BLaER1 (cell line): ENCODE results near the gene TBC1D22B.
"Not testable (repeated sequence)": the region's sequence is repeated elsewhere in the genome, so short reads cannot be mapped to it uniquely, and the experiment has no call there.

Experiments
- H3K27ac ChIP-seq: shearing (Covaris generic); formaldehyde crosslinking; 2 replicates; pipeline ENCODE4 v1.8.1; 2022
- H3K27me3 ChIP-seq: shearing (Covaris generic); formaldehyde crosslinking; 2 replicates; pipeline ENCODE4 v1.8.1; 2022
- H3K36me3 ChIP-seq: shearing (Covaris generic); formaldehyde crosslinking; 2 replicates; pipeline ENCODE4 v1.8.1; 2022
- H3K4me1 ChIP-seq: shearing (Covaris generic); formaldehyde crosslinking; 2 replicates; pipeline ENCODE4 v1.8.1; 2022
- H3K4me2 ChIP-seq: shearing (Covaris generic); formaldehyde crosslinking; 2 replicates; pipeline ENCODE4 v1.8.1; 2022
- H3K4me3 ChIP-seq: shearing (Covaris generic); formaldehyde crosslinking; 2 replicates; pipeline ENCODE4 v1.8.1; 2022
- H3K9ac ChIP-seq: shearing (Covaris generic); formaldehyde crosslinking; 2 replicates; pipeline ENCODE4 v1.8.1; 2022
- H3K9me3 ChIP-seq: shearing (Covaris generic); formaldehyde crosslinking; 2 replicates; pipeline ENCODE4 v1.8.1; 2022
- H4K20me1 ChIP-seq: shearing (Covaris generic); formaldehyde crosslinking; 2 replicates; pipeline ENCODE4 v1.8.1; 2022
- Cebpa-rat ChIP-seq: shearing (Covaris generic); IDR thresholded peaks from 2 replicates; pipeline ENCODE4 v1.8.1; 2022

TBC1D22B gene

DNA sequence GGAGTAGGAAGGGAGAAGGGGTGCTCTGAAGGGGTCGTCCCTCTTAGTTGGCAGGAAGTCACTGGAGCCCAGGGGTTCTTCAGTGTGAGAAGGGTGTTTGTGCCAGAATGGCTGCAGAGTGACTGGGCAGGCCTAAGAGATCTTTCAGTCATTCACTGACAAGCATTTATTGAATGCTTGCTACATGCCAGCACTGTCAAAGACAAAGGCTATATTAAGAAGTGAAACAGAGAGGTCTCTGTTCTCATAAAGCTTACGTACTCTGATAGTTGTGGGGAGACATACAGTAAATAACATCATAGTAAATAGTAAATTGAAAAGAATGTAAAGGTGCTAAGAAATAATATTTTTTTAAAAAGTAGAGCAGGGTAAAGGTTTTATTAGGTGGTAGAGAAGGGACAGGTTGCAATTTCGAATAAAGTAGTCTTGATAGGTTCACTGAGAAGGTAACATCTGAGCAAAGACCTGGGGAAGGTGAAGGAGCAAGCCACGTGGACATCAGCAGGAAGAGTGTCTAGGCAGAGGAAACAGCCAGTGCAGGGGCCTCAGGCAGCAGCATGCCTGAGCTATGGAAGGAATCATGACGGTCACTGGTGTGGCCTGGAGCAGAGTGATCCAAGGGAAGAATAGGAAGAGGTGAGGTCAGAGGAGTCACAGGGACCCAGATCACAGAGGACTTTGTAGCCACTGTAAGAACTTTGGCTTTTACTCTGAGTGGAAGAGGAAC lies 59.9 kb downstream of the TBC1D22B start:
- no peak overlapping the region for H3K4me3 ChIP-seq
- no peak for TF ChIP-seq Cebpa-rat
- H3K27me3 ChIP-seq: no peaks in the 10 kb centered on the region
- H3K4me1 ChIP-seq: peaks cover 21% of the 10 kb centered on the region
- H3K9ac ChIP-seq: no peak overlapping the region
- no peak overlapping the region for H3K27ac ChIP-seq
- H3K4me2 ChIP-seq: no peak overlapping the region
- H3K36me3 ChIP-seq: peaks cover 96% of the 10 kb centered on the region
- H3K9me3 ChIP-seq: no peaks in the 10 kb centered on the region
- H4K20me1 ChIP-seq: no peaks in the 10 kb centered on the region

DNA sequence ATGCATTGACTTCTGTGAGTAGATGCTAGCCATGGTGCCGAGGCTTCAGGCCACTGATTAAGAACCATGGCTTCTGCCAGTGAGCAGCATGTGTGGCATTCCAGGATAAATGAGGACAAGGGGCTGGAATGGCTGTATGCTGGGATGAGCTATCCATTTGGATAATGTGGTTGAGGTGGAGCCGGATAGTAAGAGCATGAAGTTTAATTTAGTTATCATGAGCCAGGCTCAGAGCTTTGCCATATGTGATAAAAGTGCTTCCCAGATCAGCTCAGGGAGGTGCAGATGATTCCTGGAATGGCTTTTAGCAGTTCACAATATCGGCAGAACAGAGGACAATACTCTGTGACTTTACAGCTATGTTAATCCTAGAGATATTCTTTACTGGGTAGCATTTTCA lies 61.6 kb downstream of the TBC1D22B start:
- Histone ChIP-seq H3K9me3 (no peaks in the 10 kb centered on the region), H3K36me3 (peaks cover 91% of the 10 kb centered on the region), H4K20me1 (no peaks in the 10 kb centered on the region), H3K4me2 (no peak overlapping the region), H3K9ac (no peak overlapping the region), H3K27ac (no peak overlapping the region), H3K27me3 (no peaks in the 10 kb centered on the region), H3K4me1 (peaks cover 20% of the 10 kb centered on the region), H3K4me3 (no peak overlapping the region)
- TF ChIP-seq Cebpa-rat: no peak

DNA sequence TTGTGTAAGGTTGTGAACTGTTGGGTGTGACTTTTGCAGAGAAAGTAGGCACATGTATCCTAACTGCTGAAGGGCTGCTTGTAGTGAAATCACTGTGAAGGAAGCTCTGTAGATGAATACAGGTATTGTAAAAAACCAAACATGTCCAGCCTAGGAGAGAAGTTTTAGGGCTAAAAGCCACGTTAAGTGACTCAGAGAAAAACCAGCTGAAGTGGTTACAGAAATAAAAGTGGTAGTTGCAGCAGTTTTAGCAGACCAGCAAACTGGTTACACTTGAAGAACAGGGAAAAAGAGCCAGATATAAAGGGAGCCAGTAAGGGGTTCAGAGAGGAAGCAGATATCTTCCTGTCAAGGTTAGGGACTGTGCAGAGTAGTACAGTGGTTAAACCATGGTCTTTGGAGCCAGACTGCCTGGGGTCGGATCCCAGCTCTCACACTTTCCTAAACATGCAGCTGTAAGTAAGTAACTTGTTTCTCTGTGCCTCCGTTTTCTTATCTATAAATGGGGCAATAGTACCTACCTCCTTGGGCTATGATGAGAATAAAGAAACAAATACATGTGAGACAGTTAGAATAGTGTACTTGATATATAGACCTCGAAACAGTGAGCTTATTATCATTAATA lies 62.4 kb downstream of the TBC1D22B start:
- no peaks in the 10 kb centered on the region for H3K27me3 ChIP-seq
- no peak overlapping the region for H3K27ac ChIP-seq
- H3K4me1 ChIP-seq: peaks cover 12% of the 10 kb centered on the region
- H3K36me3 ChIP-seq: peaks cover 84% of the 10 kb centered on the region
- TF ChIP-seq Cebpa-rat: no peak
- H4K20me1 ChIP-seq: no peaks in the 10 kb centered on the region
- H3K4me3 ChIP-seq: no peak overlapping the region
- no peak overlapping the region for H3K4me2 ChIP-seq
- H3K9ac ChIP-seq: no peak overlapping the region
- H3K9me3 ChIP-seq: no peaks in the 10 kb centered on the region

DNA sequence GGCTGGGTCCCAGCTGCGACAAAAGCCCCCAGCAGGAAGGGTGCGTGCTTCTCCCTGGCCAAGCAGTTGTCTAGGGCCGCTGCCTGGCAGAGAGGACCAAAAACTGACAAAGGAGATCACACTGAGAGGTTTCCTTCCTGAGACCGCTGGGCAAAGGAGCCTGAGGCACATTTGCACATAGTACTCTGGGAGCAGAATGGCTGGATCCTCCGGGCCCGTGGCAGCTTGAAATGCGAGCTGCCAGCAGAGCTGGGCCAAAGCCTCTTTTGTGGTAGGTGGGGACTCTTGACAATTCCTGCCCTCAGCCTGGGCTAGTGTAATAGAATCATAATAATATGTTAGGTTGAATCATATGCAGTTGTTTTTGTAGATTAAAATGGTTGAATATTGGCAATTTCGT lies 63.1 kb downstream of the TBC1D22B start:
- no peak overlapping the region for H3K9ac ChIP-seq
- peaks cover 11% of the 10 kb centered on the region for H3K4me1 ChIP-seq
- TF ChIP-seq Cebpa-rat: no peak
- no peaks in the 10 kb centered on the region for H4K20me1 ChIP-seq
- H3K27me3 ChIP-seq: no peaks in the 10 kb centered on the region
- no peak overlapping the region for H3K27ac ChIP-seq
- H3K4me2 ChIP-seq: no peak overlapping the region
- no peaks in the 10 kb centered on the region for H3K9me3 ChIP-seq
- no peak overlapping the region for H3K4me3 ChIP-seq
- peaks cover 77% of the 10 kb centered on the region for H3K36me3 ChIP-seq

DNA sequence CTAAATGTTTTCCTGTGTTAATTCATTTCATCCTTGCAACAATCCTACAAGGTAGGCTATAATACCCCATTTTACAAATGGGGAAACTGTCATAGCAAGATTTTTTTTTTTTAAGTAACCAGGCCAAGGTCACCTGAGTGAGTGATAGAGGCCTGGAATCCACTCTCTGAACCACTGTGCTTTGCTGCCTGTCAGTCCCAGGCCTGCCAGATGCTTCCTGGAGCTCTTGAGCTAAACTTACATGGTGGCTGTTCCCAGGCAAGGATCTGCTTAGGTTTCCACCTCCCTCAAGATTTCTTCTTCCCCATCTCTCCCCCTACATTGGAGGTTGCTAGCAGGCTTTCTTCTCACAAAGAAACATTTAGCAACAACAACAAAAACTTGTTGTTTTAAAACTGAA lies 63.5 kb downstream of the TBC1D22B start:
- H3K27me3 ChIP-seq: no peaks in the 10 kb centered on the region
- no peak overlapping the region for H3K4me3 ChIP-seq
- TF ChIP-seq Cebpa-rat: no peak
- H3K9ac ChIP-seq: no peak overlapping the region
- H3K9me3 ChIP-seq: no peaks in the 10 kb centered on the region
- no peak overlapping the region for H3K4me2 ChIP-seq
- H3K27ac ChIP-seq: no peak overlapping the region
- H3K4me1 ChIP-seq: peaks cover 7% of the 10 kb centered on the region
- no peaks in the 10 kb centered on the region for H4K20me1 ChIP-seq
- H3K36me3 ChIP-seq: peaks cover 72% of the 10 kb centered on the region

DNA sequence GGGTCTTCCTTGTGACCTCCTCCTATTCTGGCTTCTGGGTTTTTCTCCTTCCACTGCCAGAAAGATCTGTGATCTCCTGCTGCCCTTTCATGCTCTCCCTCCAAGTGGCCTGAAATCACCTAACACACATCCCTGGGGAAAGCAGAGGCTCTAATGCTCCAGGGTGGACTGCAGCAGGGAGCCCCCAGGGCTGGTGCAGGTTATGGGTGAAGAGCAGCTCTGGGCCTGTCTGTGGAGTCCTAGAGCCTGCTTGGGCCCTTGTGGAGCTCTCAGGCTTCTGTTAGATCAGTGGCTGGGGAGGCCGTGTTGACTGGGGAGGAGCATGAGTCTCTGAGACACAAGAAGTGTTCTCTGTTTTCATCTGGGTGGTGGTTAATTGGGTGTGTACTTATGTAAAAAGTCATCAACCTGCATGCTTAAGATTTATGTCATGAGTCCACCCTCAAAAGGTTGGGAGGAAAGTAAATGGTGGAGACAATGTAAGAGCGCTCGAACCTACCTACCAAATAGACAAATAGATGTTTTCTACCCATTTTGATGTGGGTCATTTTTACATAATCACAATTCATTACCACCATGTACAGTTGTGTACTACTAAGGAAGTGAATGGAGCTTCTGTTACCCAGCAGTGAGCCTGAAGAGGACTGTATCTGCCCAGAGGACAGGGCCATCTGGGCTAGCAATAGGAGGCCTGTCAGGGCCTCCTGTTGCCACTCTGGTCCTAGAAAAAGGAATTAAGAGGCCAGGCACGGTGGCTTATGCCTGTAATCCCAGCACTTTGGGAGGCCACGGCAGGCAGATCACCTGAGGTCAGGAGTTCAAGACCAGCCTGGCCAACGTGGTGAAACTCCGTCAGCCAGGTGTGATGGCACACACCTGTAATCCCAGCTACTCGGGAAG lies 64.2 kb downstream of the TBC1D22B start:
- Histone ChIP-seq H3K4me2 (no peak overlapping the region), H3K27me3 (no peaks in the 10 kb centered on the region), H3K9ac (no peak overlapping the region), H3K9me3 (no peaks in the 10 kb centered on the region), H3K36me3 (peaks cover 66% of the 10 kb centered on the region), H3K27ac (no peak overlapping the region), H3K4me1 (0 out of 2 replicates have a peak, but pooled peaks cover under 1% of the 10 kb centered on the region), H4K20me1 (no peaks in the 10 kb centered on the region), H3K4me3 (no peak overlapping the region)
- no peak for TF ChIP-seq Cebpa-rat

DNA sequence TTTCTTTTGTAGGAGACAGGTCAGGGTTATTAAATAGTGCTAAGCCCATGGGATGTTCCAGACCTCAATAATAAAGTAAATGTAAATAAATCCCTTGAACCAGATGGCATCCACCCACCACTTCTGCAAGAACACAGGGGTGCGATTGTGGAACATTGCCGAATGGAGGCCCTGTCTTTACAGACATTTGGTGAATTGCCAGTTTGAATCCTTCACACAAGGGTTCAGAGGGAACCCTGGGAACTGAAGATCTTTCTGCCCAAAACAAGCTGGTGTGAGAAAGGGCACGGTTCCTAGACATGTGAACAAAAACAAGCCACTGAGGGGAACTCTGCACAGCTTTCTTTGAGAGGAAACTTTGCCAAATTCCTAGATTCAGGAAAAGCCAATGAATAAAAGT lies 66.0 kb downstream of the TBC1D22B start:
- Histone ChIP-seq H3K9me3 (no peaks in the 10 kb centered on the region), H3K27ac (no peak overlapping the region), H3K4me3 (no peak overlapping the region), H3K4me2 (no peak overlapping the region), H3K4me1 (no peaks in the 10 kb centered on the region), H3K36me3 (peaks cover 48% of the 10 kb centered on the region), H4K20me1 (no peaks in the 10 kb centered on the region), H3K9ac (no peak overlapping the region), H3K27me3 (no peaks in the 10 kb centered on the region)
- TF ChIP-seq Cebpa-rat: no peak

DNA sequence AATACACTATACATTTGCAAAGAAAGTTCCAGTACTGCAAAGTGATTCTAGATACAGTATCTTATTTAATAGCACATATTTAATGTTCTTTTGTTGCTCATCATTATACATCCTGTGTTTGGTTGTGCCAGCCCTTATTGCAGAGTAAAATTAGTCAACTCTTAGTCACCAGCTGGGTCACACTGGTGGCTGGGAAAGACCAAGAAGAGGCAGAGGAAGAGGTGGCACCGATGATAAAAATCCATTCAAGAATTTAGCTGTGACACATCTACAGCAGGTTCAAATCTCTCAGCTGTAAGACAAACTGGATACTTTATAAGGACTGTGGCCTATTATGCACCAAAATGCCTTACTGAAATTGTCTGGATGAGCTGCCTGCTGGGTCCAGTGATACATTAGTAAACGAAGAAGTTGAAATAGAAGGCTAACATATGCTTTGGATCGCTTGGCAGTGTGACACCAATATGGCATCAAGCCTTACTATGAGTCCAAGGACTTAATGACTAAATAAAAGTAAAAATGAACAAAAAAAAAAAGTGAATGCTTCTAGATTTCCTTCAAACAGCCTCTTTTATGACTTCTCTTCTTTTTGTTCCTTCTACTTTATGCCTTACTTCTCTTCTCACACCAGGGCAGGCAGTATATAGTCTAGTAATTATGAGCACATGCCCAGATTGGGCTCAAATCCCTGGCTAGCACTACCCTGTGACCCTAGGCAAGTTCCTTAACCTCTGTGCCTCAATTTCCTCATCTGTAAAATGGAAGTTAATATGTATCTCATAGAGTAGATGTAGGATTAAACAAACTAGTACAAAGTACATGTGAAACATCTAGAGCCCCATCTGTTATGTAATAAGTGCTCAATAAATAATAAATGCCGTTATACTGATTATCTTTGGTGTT lies 66.8 kb downstream of the TBC1D22B start:
- H4K20me1 ChIP-seq: no peaks in the 10 kb centered on the region
- H3K27ac ChIP-seq: no peak overlapping the region
- no peaks in the 10 kb centered on the region for H3K9me3 ChIP-seq
- H3K4me1 ChIP-seq: no peaks in the 10 kb centered on the region
- H3K4me3 ChIP-seq: no peak overlapping the region
- no peak overlapping the region for H3K4me2 ChIP-seq
- no peaks in the 10 kb centered on the region for H3K27me3 ChIP-seq
- TF ChIP-seq Cebpa-rat: no peak
- no peak overlapping the region for H3K9ac ChIP-seq
- peaks cover 40% of the 10 kb centered on the region for H3K36me3 ChIP-seq

DNA sequence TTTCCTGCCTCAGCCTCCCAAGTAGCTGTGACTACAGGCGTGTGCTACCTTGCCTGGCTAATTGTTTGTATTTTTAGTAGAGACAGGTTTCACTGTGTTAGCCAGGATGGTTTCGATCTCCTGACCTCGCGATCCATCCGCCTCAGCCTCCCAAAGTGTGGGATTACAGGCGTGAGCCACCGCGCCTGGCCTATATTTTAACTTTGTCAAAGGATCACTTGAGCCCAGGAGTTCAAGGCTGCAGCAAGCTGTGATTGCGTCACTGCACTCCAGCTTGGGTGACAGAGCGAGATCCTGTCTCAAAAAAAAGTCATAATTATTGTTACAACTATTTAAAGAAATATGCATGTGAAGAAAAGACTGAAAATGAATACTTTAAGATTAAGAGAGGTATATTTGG lies 72.8 kb downstream of the TBC1D22B start:
- peaks cover 36% of the 10 kb centered on the region for H3K36me3 ChIP-seq

More for the DNA sequence above, 72.8 kb downstream of the TBC1D22B start:
- not testable (repeated sequence) for H4K20me1 ChIP-seq, H3K27me3 ChIP-seq, H3K4me3 ChIP-seq, H3K9ac ChIP-seq, H3K4me2 ChIP-seq, H3K27ac ChIP-seq, H3K4me1 ChIP-seq, H3K9me3 ChIP-seq
- 0 out of 2 replicates have a peak, but pooled peaks have one; percentile 24 for TF ChIP-seq Cebpa-rat
